Mucosa of descending colon (tissue), 3 donors: ENCODE results near the gene EVPL. TPM values are rescaled to one million over a fixed set of nuclear protein-coding genes. Genes with fewer than 3 reads are reported as not detected.

Experiments used
- ATAC-seq: fragments of 200-7000 bp; cut with Tn5 transposase; one replicate; pipeline ENCODE4 v1.9.1; 2020; ENCODE audit warnings: mild to moderate bottlenecking, moderate library complexity
- DNase-seq, 3 donors: peaks; one replicate each; pipeline ENCODE4 v3.0.0-alpha.2; 2020
- H3K36me3 ChIP-seq: fragments of 200-600 bp; one replicate; pipeline ENCODE4 v1.8.0; 2021; ENCODE audit warnings: low read depth, mild to moderate bottlenecking
- H3K4me1 ChIP-seq: fragments of 200-600 bp; one replicate; pipeline ENCODE4 v1.8.0; 2021; ENCODE audit warnings: low read depth, mild to moderate bottlenecking
- H3K4me3 ChIP-seq: fragments of 200-600 bp; one replicate; pipeline ENCODE4 v1.8.0; 2021; ENCODE audit warnings: mild to moderate bottlenecking
- H3K9me3 ChIP-seq: fragments of 200-600 bp; one replicate; pipeline ENCODE4 v1.8.0; 2021; ENCODE audit warnings: mild to moderate bottlenecking
- CTCF ChIP-seq: fragments of 200-600 bp; IDR thresholded peaks from one replicate; pipeline ENCODE4 v1.8.0; 2022; ENCODE audit warnings: antibody characterized with exemption, mild to moderate bottlenecking
- intact Hi-C, 2 donors: fragments of 100-400 bp; cut with DNase I in 1 of 2; cut with micrococcal nuclease in 1 of 2; formaldehyde crosslinking; loops; one replicate each; pipeline versions ENCODE4 v1.11.0 to v1.11.1; 2022; cut with DNase I, micrococcal nuclease
- total RNA-seq, 3 donors: library from RNA; stranded (reverse); fragmentation: NEBNext Ultra II Directional in 2 of 3; extraction: Animal tissue kit (Norgen Biotek cat#: 25700) in 2 of 3; gene quantifications; one replicate each; pipeline versions ENCODE4 v1.2.1 to v1.2.4, GENCODE V29; 2021 to 2023
- donor health status: DM: no; HTN: no; CAD: no; lungs with moderate emphysema.
- donor health status: DM: no; HTN: no; CAD: no.
- donor health status: DM: no; HTN: yes; CAD: no.

Gene EVPL
- total RNA-seq, 3 donors from 2014 or later = 13.3 to 22.6 (median 16.3) TPM

GRCh38 chr17:76054112-76054476, 27.0 kb upstream of the EVPL start:
- no peak overlapping the region for H3K4me3 ChIP-seq
- TF ChIP-seq CTCF = no peak
- peaks cover 17% of the 10 kb centered on the region for H3K36me3 ChIP-seq
- no peak for DNase-seq
- H3K9me3 ChIP-seq = no peaks in the 10 kb centered on the region
- no peaks in the 10 kb centered on the region for H3K4me1 ChIP-seq
- intact Hi-C loops = no loop called here
- peak; percentile 62 for ATAC-seq

- no peak for DNase-seq
- peak; percentile 43 for ATAC-seq
- peaks cover 14% of the 10 kb centered on the region for H3K36me3 ChIP-seq
- no peaks in the 10 kb centered on the region for H3K9me3 ChIP-seq
- H3K4me3 ChIP-seq = no peak overlapping the region
- intact Hi-C loops = no loop called here
- no peaks in the 10 kb centered on the region for H3K4me1 ChIP-seq
- no peak for TF ChIP-seq CTCF
These were observed 26.4 kb upstream of the EVPL start for GRCh38 chr17:76053246-76054111.

- no peak for TF ChIP-seq CTCF
- H3K4me3 ChIP-seq = no peak overlapping the region
- no peaks in the 10 kb centered on the region for H3K4me1 ChIP-seq
- ATAC-seq (peak; percentile 69), DNase-seq (no peak)
- peaks cover 11% of the 10 kb centered on the region for H3K36me3 ChIP-seq
- intact Hi-C loops = no loop called here
- H3K9me3 ChIP-seq = no peaks in the 10 kb centered on the region
These were observed 24.5 kb upstream of the EVPL start for GRCh38 chr17:76051561-76051960.

- peak; percentile 76 for ATAC-seq
- H3K4me3 ChIP-seq = no peak overlapping the region
- intact Hi-C loops = no loop called here
- peaks cover 8% of the 10 kb centered on the region for H3K36me3 ChIP-seq
- H3K4me1 ChIP-seq = no peaks in the 10 kb centered on the region
- no peaks in the 10 kb centered on the region for H3K9me3 ChIP-seq
- no peak for TF ChIP-seq CTCF
- DNase-seq = no peak
These were observed 23.7 kb upstream of the EVPL start for GRCh38 chr17:76050538-76051467.

GRCh38 chr17:76049836-76050537, 22.9 kb upstream of the EVPL start:
- TF ChIP-seq CTCF = no peak
- DNase-seq (no peak), ATAC-seq (no peak)
- Histone ChIP-seq H3K4me1 (no peaks in the 10 kb centered on the region), H3K4me3 (no peak overlapping the region), H3K9me3 (no peaks in the 10 kb centered on the region), H3K36me3 (peaks cover 8% of the 10 kb centered on the region)
- intact Hi-C loops = no loop called here
